ENCODE results near the gene LIPT2.

The LIPT2 gene

GRCh38 chr11:74480688-74481417 lies 12.7 kb downstream of the LIPT2 start:
- DNase-seq (ENCODE audit: low read depth): no peak
- no peak overlapping the region for H3K4me3 ChIP-seq (ENCODE audit: low read length)
- no peak for TF ChIP-seq CTCF (conservative IDR thresholded peaks at IDR 0.05; ENCODE audit: low read length)

- no peak for DNase-seq (ENCODE audit: low read depth)
- TF ChIP-seq CTCF (conservative IDR thresholded peaks at IDR 0.05; ENCODE audit: low read length): no peak
- no peak overlapping the region for H3K4me3 ChIP-seq (ENCODE audit: low read length)
Observed at GRCh38 chr11:74479732-74480123, 13.8 kb downstream of the LIPT2 start.

- no peak for TF ChIP-seq CTCF (conservative IDR thresholded peaks at IDR 0.05; ENCODE audit: low read length)
- no peak overlapping the region for H3K4me3 ChIP-seq (ENCODE audit: low read length)
- no peak for DNase-seq (ENCODE audit: low read depth)
Observed at GRCh38 chr11:74478877-74479731, 14.4 kb downstream of the LIPT2 start.

- DNase-seq (ENCODE audit: low read depth): no peak
- no peak overlapping the region for H3K4me3 ChIP-seq (ENCODE audit: low read length)
- no peak for TF ChIP-seq CTCF (conservative IDR thresholded peaks at IDR 0.05; ENCODE audit: low read length)
Observed at GRCh38 chr11:74476536-74476935, 17.0 kb downstream of the LIPT2 start.

- TF ChIP-seq CTCF (conservative IDR thresholded peaks at IDR 0.05; ENCODE audit: low read length): no peak
- no peak overlapping the region for H3K4me3 ChIP-seq (ENCODE audit: low read length)
- DNase-seq (ENCODE audit: low read depth): no peak
Observed at GRCh38 chr11:74474316-74474715, 19.2 kb downstream of the LIPT2 start.

- TF ChIP-seq CTCF (conservative IDR thresholded peaks at IDR 0.05; ENCODE audit: low read length): no peak
- no peak for DNase-seq (ENCODE audit: low read depth)
- no peak overlapping the region for H3K4me3 ChIP-seq (ENCODE audit: low read length)
Observed at GRCh38 chr11:74473382-74474173, 19.9 kb downstream of the LIPT2 start.

All from AG10803 (cell line).